G401 (cell line): Measurements from ENCODE around the gene PNPLA3. TPM values are rescaled to one million over a fixed set of nuclear protein-coding genes. Genes with fewer than 3 reads are reported as not detected.

Source experiments
- total RNA-seq: library from RNA; depleted of rRNA; stranded (reverse); fragments of >200 nt; shearing (Covaris generic); gene quantifications from 2 replicates; pipeline ENCODE4 v1.2.3, GENCODE V29; 2014; rRNA removed

Gene PNPLA3
- total RNA-seq, 1 experiment from 2014 or later, result 6.5 TPM

Other genes starting within 250 kb of the PNPLA3 start
- gene EFCAB6, start 111.5 kb upstream of the PNPLA3 start, total RNA-seq, result 0.25 and 0.54 TPM in 2 replicates
- gene SULT4A1, start 61.3 kb upstream of the PNPLA3 start, total RNA-seq, result 5.5 and 9.5 TPM in 2 replicates
- not detected in 2 replicates for gene PNPLA5, start 31.8 kb upstream of the PNPLA3 start, total RNA-seq
- gene SAMM50, start 31.6 kb downstream of the PNPLA3 start, total RNA-seq, result 77.8 and 79.4 TPM in 2 replicates
- 67.4 and 86.6 TPM in 2 replicates for gene PARVB, start 100.5 kb downstream of the PNPLA3 start, total RNA-seq